Spinal cord (tissue), 10 donors: Measurements from ENCODE around the gene ROBO2. TPM values are rescaled to one million over a fixed set of nuclear protein-coding genes. Genes with fewer than 3 reads are reported as not detected.

ENCODE experiments used
- DNase-seq, 6 donors: peaks; one replicate each; pipeline versions ENCODE4 v3.0.0 to v3.0.0-alpha.2; 2013 to 2015; ENCODE audit warnings: low spot score in 6 of 6, low read depth in 4 of 6
- H3K27ac ChIP-seq: one replicate; pipeline ENCODE4 v1.5.1; 2013; ENCODE audit warnings: low read depth, low read length, control low read depth
- H3K27me3 ChIP-seq: one replicate; pipeline ENCODE4 v1.6.1; 2013; ENCODE audit warnings: low read length; ENCODE audit not compliant: control insufficient read depth, insufficient read depth
- H3K36me3 ChIP-seq: one replicate; pipeline ENCODE4 v1.6.1; 2013; ENCODE audit warnings: low read length; ENCODE audit not compliant: control insufficient read depth, insufficient read depth
- H3K4me1 ChIP-seq: one replicate; pipeline ENCODE4 v1.6.1; 2013; ENCODE audit warnings: low read length; ENCODE audit not compliant: control insufficient read depth, insufficient read depth
- H3K4me3 ChIP-seq: one replicate; pipeline ENCODE4 v1.5.1; 2013; ENCODE audit warnings: low read depth, low read length, control low read depth
- H3K9me3 ChIP-seq: one replicate; pipeline ENCODE4 v1.6.1; 2013; ENCODE audit warnings: low read length; ENCODE audit not compliant: control insufficient read depth, insufficient read depth
- WGBS: methylation state at CpG from one replicate; pipeline ENCODE4 v1.1.5; 2013; ENCODE audit warnings: missing lambda C conversion rate; ENCODE audit not compliant: insufficient coverage; 5-methylcytosine and 5-hydroxymethylcytosine counted together
- polyA plus RNA-seq, 2 donors: library from polyadenylated mRNA; unstranded; fragments of 120-200 nt; gene quantifications; one replicate each; pipeline ENCODE4 v1.2.1, GENCODE V29; 2013; ENCODE audit not compliant: insufficient read length in 2 of 2
- total RNA-seq, 2 donors: library from RNA; depleted of rRNA in 1 of 2; stranded (reverse); fragments of 120-200 nt in 1 of 2; fragments of >200 nt in 1 of 2; gene quantifications; one replicate each; pipeline versions ENCODE4 v1.2.3 to v1.2.4, GENCODE V29; 2013 to 2014
- donor health status: healthy.

The ROBO2 gene
- total and polyA plus RNA-seq, 4 donors, result 75.0 to 196 (median 114) TPM

GRCh38 chr3:77682162-77682561, 642.3 kb downstream of the ROBO2 start:
- Histone ChIP-seq H3K4me3 (no peak overlapping the region), H3K4me1 (no peaks in the 10 kb centered on the region), H3K9me3 (no peaks in the 10 kb centered on the region), H3K27ac (no peak overlapping the region), H3K36me3 (no peaks in the 10 kb centered on the region), H3K27me3 (no peaks in the 10 kb centered on the region)
- DNase-seq, result no peak
- no CpG with 5 or more reads among the region's 2 CpGs for WGBS

- no peak for DNase-seq
- H3K4me1 ChIP-seq, result no peaks in the 10 kb centered on the region
- no peak overlapping the region for H3K4me3 ChIP-seq
- no peak overlapping the region for H3K27ac ChIP-seq
- no peaks in the 10 kb centered on the region for H3K27me3 ChIP-seq
- no peaks in the 10 kb centered on the region for H3K36me3 ChIP-seq
- H3K9me3 ChIP-seq, result no peaks in the 10 kb centered on the region
Measured at GRCh38 chr3:77684115-77684514, 644.2 kb downstream of the ROBO2 start.

- WGBS, result 61% methylated on average over 2 of the region's 3 CpGs
- Histone ChIP-seq H3K4me3 (no peak overlapping the region), H3K4me1 (no peaks in the 10 kb centered on the region), H3K27me3 (no peaks in the 10 kb centered on the region), H3K27ac (no peak overlapping the region), H3K9me3 (no peaks in the 10 kb centered on the region), H3K36me3 (no peaks in the 10 kb centered on the region)
- peak in 2 of 6 donors; percentile 15 to 50 for DNase-seq
Measured at GRCh38 chr3:77685713-77686112, 645.8 kb downstream of the ROBO2 start.

GRCh38 chr3:77686560-77686959, 646.7 kb downstream of the ROBO2 start:
- Histone ChIP-seq H3K27ac (no peak overlapping the region), H3K27me3 (no peaks in the 10 kb centered on the region), H3K9me3 (no peaks in the 10 kb centered on the region), H3K36me3 (no peaks in the 10 kb centered on the region), H3K4me3 (no peak overlapping the region), H3K4me1 (no peaks in the 10 kb centered on the region)
- no CpG with 5 or more reads among the region's 2 CpGs for WGBS
- DNase-seq, result peak in 2 of 6 donors; percentile 30 to 85

GRCh38 chr3:77687545-77687944, 647.6 kb downstream of the ROBO2 start:
- WGBS, result 11% methylated on average over 1 of the region's 3 CpGs
- no peak overlapping the region for H3K27ac ChIP-seq

GRCh38 chr3:77690284-77690845, 650.5 kb downstream of the ROBO2 start:
- DNase-seq, result no peak
- H3K36me3 ChIP-seq, result no peaks in the 10 kb centered on the region
- H3K9me3 ChIP-seq, result no peaks in the 10 kb centered on the region
- no peak overlapping the region for H3K27ac ChIP-seq
- H3K4me1 ChIP-seq, result no peaks in the 10 kb centered on the region
- H3K27me3 ChIP-seq, result no peaks in the 10 kb centered on the region
- H3K4me3 ChIP-seq, result no peak overlapping the region
- 65% methylated on average over 5 of the region's 7 CpGs for WGBS

More at GRCh38 chr3:77687545-77687944, 647.6 kb downstream of the ROBO2 start:
- no peak for DNase-seq
- no peaks in the 10 kb centered on the region for H3K4me1 ChIP-seq
- no peaks in the 10 kb centered on the region for H3K9me3 ChIP-seq
- no peaks in the 10 kb centered on the region for H3K27me3 ChIP-seq
- no peak overlapping the region for H3K4me3 ChIP-seq
- no peaks in the 10 kb centered on the region for H3K36me3 ChIP-seq

- Histone ChIP-seq H3K27ac (no peak overlapping the region), H3K27me3 (no peaks in the 10 kb centered on the region), H3K36me3 (no peaks in the 10 kb centered on the region), H3K4me3 (no peak overlapping the region), H3K9me3 (no peaks in the 10 kb centered on the region), H3K4me1 (no peaks in the 10 kb centered on the region)
- DNase-seq, result no peak
- 88% methylated on average over 1 of the region's 2 CpGs for WGBS
Measured at GRCh38 chr3:77693147-77693546, 653.2 kb downstream of the ROBO2 start.

- Histone ChIP-seq H3K4me1 (no peaks in the 10 kb centered on the region), H3K9me3 (no peaks in the 10 kb centered on the region), H3K4me3 (no peak overlapping the region), H3K36me3 (no peaks in the 10 kb centered on the region), H3K27me3 (no peaks in the 10 kb centered on the region), H3K27ac (no peak overlapping the region)
- peak in 5 of 6 donors; percentile 13 to 76 (median 20) for DNase-seq
- 17% methylated on average over 2 of the region's 3 CpGs for WGBS
Measured at GRCh38 chr3:77699125-77699691, 659.3 kb downstream of the ROBO2 start.
